HG02759 (cell line): ENCODE data around the gene PODXL2.
"Not testable (repeated sequence)": the region's sequence is repeated elsewhere in the genome, so short reads cannot be mapped to it uniquely, and the experiment has no call there.

Source experiments
- ATAC-seq: cut with Tn5 transposase; IDR thresholded peaks from one replicate; pipeline ENCODE4 v1.9.1; 2021; ENCODE audit warnings: mild to moderate bottlenecking, moderate library complexity; ENCODE audit not compliant: unreplicated experiment

PODXL2 gene

DNA sequence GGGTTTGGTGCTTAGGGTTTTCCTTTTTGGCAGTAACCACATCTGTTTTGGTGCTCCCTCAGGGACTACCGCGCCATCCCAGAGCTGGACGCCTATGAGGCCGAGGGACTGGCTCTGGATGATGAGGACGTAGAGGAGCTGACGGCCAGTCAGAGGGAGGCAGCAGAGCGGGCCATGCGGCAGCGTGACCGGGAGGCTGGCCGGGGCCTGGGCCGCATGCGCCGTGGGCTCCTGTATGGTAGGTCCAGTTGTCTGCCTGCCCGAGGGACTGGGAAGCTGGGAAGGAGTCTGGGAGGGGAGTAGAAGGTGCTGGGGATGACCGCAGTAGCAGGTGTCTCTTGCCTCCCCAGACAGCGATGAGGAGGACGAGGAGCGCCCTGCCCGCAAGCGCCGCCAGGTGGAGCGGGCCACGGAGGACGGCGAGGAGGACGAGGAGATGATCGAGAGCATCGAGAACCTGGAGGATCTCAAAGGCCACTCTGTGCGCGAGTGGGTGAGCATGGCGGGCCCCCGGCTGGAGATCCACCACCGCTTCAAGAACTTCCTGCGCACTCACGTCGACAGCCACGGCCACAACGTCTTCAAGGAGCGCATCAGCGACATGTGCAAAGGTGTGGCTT is 24.3 kb upstream of the PODXL2 start:
- ATAC-seq: no peak

DNA sequence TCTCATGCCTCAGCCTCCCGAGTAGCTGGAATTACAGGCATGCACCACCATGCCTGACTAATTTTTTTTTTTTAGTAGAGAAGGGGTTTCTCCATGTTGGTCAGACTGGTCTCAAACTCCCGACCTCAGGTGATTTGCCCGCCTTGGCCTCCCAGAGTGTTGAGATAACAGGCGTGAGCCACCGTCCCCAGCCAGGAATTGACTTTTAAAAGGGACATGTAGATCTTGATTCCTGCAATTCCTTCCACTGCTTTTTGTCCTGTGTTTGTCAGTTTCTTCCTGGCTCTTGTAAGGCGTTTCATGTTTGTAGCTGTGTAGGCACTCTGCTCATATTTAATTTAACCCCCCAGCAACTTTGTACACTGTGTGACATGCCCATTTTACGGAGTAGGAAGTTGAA is 23.4 kb upstream of the PODXL2 start:
- ATAC-seq: not testable (repeated sequence)

DNA sequence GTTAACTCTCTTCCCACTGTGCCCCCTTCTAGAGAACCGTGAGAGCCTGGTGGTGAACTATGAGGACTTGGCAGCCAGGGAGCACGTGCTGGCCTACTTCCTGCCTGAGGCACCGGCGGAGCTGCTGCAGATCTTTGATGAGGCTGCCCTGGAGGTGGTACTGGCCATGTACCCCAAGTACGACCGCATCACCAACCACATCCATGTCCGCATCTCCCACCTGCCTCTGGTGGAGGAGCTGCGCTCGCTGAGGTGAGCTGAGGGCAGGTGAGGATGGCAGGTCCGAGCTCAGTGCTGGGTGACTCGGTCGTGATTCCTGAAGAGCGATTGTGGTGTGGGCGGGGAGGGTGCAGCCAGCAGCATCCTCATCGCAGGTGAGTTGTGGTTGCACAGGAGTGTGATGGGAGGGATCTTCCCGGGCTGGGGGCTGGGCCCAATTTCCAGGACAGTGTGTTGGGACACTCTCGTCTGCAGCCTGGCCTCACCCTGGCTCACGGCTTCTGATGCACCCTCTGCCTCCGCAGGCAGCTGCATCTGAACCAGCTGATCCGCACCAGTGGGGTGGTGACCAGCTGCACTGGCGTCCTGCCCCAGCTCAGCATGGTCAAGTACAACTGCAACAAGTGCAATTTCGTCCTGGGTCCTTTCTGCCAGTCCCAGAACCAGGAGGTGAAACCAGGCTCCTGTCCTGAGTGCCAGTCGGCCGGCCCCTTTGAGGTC is 22.7 kb upstream of the PODXL2 start:
- no peak for ATAC-seq

DNA sequence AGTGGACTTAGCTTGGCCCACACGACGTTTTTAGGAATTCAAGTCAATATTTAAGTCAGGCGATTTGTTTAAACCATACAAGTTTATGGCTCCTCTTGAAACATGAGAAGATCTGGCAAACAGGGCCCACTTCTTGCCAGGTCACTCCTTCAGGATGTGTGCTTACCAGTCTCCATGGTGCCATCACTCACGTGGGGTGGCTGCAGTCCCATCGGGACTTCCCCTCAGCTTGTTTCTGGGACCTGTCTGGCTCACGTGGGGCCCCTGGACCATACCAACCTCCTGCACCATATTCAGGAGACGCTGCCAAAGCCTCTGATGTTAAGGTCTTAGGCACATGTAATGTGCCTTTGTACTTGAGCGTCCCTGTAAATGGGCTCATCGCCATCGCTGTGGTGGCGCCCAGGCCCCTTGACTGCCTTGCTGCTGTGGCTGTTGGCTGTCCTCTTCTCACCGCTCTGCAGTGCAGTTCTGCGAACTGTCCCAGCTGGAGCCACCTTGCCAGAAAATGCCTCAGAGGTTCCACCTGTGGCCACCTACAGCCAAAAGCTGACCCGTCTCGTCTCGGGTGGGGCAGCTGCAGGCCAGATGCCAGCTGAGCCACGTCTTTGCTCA is 21.9 kb upstream of the PODXL2 start:
- no peak for ATAC-seq

DNA sequence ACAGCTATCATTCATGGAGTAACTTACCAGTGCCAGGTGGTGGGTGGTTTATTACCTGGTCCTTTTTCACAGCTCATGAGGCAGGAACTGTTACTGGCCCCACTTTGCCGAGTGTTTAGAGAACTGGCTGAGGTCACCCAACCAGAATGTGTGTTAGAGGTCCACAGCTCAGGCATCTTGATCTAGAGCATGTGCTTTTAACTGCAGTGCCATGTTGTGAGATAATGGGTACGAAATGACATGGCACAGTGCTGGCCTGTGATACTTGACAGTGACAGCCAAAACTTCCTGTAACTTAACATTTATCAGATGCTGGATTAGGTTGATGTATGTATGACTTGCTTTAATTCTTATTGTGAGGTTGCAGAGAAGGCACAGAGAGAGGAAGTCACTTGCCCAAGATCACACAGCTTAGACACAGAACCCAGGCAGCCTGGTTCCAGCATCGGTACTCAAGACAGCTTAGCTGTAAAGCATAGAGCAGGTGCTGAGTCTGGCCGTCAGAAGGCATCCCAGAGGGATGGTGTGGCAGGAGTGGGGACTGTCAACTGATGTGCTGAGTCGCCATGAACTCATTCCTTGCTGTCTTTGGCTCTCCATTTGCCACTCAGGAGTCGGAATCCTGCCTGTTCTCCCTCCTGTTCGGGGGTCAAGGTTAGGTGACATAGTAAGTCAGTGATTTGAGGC is 21.2 kb upstream of the PODXL2 start:
- ATAC-seq: no peak

DNA sequence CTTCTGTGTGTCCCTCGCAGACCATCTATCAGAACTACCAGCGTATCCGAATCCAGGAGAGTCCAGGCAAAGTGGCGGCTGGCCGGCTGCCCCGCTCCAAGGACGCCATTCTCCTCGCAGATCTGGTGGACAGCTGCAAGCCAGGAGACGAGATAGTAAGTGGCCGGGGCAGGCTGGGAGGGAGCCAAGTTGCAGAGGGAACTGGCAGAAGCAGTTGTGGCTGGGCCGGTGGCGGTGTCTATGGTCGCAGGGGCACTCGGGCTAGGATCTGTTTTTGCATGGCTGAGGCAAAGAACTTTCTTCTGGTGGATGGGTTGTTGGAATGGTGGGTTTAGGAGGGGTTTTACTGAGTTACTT is 20.6 kb upstream of the PODXL2 start:
- ATAC-seq: no peak

DNA sequence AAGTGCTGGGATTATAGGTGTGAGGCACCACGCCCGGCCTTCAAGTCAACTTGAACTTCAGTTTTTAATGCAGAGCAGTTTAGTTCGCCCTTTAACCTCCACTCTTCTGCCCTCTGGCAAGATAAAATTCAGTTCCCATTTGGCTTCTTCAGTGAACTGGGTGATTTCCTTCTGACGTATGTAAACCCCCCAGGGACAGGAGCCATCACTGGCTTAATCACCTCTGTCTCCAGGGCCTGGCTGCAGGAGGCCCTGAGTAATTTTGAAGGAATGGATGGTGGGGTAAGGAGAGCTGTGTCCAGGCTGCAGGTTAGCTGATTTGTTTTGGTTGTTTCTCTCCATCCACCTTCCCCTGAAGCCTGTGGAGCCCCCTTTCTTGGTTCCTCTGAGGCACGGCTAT is 18.9 kb upstream of the PODXL2 start:
- no peak for ATAC-seq

DNA sequence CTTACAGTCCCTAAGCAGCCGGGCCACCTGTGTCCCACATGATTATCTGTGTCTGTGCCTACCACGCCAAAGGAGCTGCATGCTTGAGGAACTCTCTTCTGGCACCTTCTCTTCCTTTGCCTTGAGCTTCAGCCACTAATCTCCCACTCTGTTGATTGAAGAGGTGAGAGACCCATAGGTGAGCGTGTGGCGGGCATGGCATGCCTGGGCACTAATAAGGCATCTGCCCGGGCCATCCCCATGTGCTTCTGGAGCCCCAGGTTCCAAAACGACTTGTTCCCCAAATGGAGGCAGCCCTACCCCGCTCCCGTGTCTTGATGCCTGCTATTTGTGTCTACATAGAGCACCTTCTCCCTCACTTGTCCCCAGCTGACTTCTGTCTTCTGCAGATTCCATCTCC is 17.7 kb upstream of the PODXL2 start:
- no peak for ATAC-seq

DNA sequence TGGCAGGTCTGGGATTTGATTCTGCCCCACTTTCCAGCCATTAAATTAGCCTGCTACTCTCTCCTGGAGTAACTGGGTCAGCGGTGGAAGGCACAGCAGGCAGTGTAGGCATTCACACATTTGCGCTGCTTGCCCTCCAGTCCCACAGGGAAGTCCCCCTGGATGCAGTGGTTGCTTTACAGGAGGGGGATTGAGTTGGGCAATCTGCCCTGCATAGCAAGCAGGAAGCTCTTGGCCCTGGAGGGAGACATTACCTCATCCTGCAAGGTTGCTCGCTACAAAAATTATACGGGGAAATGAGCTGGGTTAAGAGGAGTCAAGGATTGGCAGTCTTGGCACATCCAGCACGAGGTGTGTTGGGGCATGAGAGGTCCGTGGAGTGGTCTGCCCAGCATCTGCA is 16.0 kb upstream of the PODXL2 start:
- no peak for ATAC-seq

DNA sequence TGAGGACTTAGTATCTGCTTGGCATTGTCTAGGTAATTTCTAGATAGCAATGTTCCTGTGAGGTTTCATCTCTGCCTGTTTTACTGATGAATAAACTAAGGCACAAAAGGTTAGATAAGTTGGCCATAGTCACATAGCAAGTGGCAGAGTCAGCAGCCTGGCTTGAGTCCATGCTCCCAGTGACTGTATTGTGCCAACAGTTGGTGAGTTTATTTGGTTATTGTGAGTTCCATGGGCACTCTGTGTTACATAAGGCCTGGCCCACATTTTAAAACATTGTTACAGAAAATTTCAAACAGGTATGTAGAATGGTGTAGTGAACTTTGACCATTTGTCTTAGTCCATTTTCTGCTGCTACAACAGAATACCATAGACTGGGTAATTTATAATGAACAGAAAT is 15.6 kb upstream of the PODXL2 start:
- no peak for ATAC-seq

DNA sequence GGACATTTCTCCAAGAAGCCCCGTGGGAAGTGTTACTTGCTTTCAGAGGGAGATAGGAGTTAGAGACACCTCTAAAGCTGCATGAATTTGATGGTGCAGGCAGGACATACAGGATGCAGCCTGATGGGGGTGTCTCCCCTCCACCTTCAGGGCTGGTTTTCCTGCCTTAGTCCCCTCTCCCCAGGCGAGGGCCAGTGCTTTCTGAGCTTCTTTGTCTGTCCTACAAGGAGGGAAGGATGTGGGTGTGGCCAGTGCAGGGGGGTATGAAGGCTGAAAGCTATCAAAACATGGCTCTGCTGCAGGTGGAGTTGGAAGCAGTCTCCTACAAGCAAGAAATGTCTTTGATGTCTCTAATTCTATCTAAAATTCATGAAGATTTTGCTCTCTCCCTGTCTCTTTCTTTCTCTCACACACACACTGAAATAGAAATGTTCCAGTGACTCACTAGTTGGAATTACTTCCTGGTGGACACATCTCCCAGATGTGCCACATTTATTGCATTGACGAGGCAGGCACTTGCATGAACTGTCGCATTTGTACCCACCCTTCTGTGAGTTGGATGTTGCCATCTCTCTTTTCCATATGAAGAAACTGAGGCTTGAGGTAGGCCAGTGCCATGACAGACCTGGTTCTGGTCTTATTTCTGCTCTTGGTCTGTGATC is 13.9 kb upstream of the PODXL2 start:
- ATAC-seq: no peak

DNA sequence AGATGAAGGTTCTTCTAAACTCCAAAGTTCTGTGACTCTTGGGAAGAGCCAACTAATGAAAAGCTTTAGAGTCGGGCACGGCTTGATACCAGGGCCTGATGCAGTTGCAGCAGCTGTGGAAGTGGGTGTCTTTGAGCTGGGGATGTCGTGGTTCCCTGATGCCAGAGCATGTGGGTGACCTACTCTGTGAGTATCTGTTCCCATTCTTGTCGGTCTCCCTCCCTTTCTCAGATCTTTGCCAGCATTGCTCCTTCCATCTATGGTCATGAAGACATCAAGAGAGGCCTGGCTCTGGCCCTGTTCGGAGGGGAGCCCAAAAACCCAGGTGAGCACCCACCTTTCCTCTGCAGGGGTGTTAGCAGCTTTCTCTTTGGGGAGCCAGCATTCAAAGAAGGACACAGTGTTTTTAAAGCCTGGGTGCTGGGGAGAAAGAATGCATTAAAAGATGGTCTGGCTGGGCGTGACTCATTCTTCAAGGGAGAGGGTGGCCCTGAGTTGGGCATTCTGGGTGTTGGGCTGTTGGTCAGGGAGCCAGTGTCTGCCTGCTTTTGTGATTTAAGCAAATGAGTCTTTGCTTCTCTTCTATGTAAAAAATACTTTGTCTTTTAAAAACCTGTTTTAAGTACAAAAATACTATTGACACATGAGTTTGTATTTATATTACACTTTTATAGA is 13.2 kb upstream of the PODXL2 start:
- ATAC-seq: no peak

DNA sequence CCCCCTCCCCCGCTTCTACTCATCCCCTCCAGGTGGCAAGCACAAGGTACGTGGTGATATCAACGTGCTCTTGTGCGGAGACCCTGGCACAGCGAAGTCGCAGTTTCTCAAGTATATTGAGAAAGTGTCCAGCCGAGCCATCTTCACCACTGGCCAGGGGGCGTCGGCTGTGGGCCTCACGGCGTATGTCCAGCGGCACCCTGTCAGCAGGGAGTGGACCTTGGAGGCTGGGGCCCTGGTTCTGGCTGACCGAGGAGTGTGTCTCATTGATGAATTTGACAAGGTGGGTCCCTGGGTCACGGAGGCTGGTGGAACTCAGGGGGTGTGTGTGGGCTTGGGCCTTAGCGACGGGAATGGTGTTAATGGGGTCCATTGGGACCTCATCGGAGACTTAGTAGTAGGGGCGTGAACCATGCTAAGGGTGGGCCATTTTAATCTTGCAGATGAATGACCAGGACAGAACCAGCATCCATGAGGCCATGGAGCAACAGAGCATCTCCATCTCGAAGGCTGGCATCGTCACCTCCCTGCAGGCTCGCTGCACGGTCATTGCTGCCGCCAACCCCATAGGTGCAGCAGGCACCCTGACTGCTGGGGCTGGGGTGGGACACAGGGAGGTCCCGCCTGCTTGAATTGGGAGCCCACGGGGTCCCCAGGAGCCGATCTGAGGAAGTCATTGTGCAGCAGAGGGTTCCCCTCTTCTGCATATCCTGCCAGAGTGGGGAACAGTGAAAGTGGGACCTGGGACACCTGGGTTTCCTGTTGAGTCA is 12.0 kb upstream of the PODXL2 start:
- ATAC-seq: no peak

DNA sequence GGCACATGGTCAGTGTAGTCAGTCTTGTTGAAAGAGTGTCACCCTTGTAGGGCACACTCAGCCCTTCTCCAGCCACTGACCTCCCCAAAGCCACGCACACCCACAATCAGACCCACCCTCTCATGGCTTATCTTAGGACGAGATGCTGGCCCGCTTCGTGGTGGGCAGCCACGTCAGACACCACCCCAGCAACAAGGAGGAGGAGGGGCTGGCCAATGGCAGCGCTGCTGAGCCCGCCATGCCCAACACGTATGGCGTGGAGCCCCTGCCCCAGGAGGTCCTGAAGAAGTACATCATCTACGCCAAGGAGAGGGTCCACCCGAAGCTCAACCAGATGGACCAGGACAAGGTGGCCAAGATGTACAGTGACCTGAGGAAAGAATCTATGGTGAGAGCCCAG is 10.1 kb upstream of the PODXL2 start:
- ATAC-seq: no peak

DNA sequence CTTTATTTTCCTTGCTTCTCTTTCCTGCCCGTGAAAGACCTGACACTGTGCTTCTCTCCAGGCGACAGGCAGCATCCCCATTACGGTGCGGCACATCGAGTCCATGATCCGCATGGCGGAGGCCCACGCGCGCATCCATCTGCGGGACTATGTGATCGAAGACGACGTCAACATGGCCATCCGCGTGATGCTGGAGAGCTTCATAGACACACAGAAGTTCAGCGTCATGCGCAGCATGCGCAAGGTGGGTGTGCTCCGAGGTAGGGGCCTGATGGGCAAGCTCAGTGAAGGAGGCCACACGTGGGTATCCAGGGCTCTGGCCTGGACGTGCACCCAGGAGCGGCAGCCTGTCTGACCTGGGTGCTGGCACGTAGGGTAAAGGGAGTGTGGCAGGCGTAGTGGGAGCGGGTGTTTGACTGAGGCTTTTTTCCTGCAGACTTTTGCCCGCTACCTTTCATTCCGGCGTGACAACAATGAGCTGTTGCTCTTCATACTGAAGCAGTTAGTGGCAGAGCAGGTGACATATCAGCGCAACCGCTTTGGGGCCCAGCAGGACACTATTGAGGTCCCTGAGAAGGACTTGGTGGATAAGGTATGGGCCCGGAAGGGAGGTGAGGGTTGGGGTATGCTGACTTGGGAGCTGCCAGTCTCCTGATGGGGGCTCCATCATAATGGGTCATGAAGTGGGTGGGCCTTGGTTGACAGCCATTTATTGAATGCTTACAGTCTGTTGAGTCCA is 8.2 kb upstream of the PODXL2 start:
- ATAC-seq: no peak

DNA sequence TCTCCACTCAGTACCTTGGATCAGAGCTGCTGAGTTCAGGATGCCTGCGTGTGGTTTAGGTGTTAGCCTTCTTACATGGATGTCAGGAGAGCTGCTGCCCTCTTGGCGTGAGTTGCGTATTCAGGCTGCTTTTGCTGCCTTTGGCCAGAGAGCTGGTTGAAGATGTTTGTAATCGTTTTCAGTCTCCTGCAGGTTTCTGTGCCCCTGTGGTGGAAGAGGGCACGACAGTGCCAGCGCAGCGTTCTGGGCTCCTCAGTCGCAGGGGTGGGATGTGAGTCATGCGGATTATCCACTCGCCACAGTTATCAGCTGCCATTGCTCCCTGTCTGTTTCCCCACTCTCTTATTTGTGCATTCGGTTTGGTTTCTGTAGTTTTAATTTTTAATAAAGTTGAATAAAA is 7.0 kb upstream of the PODXL2 start:
- no peak for ATAC-seq

DNA sequence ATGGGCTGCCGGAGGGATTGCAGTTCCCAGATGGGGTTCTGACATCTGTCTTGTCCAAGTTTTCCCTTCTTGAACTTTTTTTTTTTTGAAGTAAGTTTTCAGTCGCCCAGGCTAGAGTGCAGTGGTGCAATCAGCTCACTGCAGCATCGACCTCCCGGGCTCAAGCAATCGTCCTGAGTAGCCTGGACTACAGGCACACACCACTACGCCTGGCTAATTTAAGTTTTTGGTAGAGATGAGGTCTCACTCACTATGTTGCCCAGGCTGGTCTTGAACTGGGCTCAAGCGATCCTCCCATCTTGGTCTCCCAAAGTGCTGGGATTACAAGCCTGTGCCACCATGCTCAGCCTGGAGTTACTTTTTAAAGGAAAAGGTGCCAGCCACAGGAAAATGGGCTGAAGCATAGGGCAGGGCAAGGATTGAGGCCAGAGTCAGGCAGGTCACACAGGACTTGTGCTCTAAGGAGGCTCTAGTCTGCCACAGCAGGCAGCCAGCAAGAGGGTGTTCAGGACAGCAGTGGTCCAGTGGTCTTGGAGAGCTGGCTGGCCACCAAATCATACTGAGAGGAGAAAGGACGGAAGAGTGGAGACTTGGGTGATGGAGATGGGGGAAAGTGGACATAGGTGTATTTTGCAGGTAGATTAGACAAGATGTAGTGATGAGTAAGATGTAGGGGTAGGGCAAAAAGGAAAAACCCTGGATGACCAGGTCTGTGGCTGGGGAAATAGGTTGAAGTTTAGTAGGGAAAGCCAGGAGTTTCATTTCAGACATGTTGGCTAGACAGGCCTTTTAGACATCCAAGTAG is 6.0 kb upstream of the PODXL2 start:
- ATAC-seq: no peak

DNA sequence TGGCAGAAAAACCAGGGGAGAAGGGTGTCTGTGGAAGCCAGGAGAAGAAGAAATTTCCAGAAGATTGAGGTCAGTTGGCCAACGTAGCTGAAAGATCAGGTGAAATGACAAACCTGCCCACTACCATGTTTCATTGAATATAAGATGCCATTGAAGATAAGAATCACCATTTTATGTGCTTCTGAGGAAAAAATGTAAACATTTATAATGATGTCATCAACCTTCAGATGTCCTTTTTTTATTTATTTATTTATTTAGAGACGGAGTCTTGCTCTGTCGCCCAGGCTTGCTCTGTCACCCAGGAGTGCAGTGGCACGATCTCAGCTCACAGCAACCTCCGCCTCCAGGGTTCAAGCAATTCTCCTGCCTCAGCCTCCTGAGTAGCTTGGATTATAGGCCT is 4.9 kb upstream of the PODXL2 start:
- no peak for ATAC-seq

DNA sequence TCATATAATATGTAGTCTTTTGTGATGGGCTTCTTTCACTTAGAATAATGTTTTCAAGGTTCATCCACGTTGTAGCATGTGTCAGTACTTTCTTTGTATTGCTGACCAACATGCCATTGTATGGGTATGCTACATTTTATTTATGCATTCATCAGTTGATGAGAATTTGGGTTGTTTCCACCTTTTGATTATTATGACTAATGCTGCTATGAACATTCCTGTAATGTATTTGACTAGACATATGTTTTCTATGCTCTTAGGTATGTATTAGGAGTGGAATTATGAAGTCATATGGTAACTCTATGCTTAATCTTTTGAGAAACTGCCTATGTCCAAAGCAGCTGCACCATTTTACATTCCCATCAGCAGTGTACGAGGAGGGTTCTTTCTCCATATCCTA is 3.2 kb upstream of the PODXL2 start:
- ATAC-seq: no peak
